Measurements from ENCODE around the gene HPN. TPM values are rescaled to one million over a fixed set of nuclear protein-coding genes. Genes with fewer than 3 reads are reported as not detected.
A peak's percentile ranks its signal among the peaks of the same experiment; 100 is the strongest.

Gene HPN
- total and polyA plus RNA-seq, 2 of the 13 experiments (the other 11 are each of a cell fraction or from before 2014, with no cell fraction given), result 46.7 to 261 TPM

DNA sequence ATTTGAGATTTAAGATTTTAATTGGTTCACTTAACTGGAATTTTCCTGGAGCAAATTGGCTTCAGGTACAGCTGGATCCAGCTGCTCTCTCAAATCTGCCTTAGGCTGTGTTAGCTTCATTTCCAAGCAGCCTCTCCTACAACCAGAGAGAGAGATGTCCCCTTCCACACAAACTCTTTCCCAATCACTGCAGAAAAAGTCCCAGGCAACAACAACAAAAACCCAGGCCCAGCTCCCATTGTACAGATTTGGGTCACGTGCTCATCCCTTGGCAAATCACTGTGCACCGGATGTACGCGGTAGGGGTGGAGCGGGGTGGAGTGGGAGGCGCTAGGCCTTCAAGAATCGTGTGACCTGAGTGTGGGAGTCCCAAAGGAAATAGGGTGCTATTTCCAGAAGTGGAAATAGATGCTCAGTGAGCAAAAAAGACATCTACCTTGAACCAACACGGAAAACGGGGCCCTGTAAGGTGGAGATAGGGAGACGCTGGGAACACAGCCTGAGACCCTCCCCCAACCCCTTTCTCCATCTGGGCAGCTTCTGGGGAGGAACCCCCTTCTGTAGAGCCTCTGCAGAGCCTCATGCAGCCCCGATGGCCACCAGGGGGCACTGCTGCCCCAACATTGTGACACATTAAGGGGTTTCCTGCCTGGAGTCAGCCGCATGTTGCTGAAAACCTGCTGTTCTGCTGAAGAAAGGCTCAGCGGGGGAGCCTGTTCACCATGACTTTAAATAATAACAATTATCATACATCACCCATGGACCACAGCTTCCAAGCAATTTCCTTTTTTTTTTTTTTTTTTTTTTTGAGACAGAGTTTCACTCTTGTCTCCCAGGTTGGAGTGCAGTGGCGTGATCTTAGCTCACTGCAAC lies 25.4 kb downstream of the HPN start (continued):
- no peak for TF ChIP-seq ZNF432 (CRISPR knock-in tag; IDR thresholded peaks at IDR 0.05; ENCODE audit: borderline replicate concordance)
- TF ChIP-seq ZNF124 (CRISPR knock-in tag; IDR thresholded peaks at IDR 0.05), result no peak
- TF ChIP-seq ZNF407 (CRISPR knock-in tag; IDR thresholded peaks at IDR 0.05; ENCODE audit: not compliant biosample characterization), result no peak
- no peak for TF ChIP-seq ZNF747 (CRISPR knock-in tag; IDR thresholded peaks at IDR 0.05; ENCODE audit: borderline replicate concordance)
- TF ChIP-seq CBX1 (IDR thresholded peaks at IDR 0.05; ENCODE audit: low read depth), result no peak
- no peak for TF ChIP-seq GPBP1L1 (CRISPR knock-in tag; IDR thresholded peaks at IDR 0.05)
- peak; percentile 48; the same call in 1 of the 2 replicates for TF ChIP-seq POLR2G (IDR thresholded peaks at IDR 0.05; ENCODE audit: low read depth, low read length)
- TF ChIP-seq KLF12 (CRISPR knock-in tag; IDR thresholded peaks at IDR 0.05; ENCODE audit: borderline replicate concordance), result no peak
- no peak for TF ChIP-seq PHF5A (CRISPR knock-in tag; IDR thresholded peaks at IDR 0.05; ENCODE audit: low read depth, unreplicated experiment)
- 0 out of 2 replicates have a peak, but pooled peaks have one; percentile 15 for TF ChIP-seq ZNF574 (CRISPR knock-in tag; IDR thresholded peaks at IDR 0.05)
- TF ChIP-seq KDM5B (CRISPR knock-in tag; IDR thresholded peaks at IDR 0.05; ENCODE audit: borderline replicate concordance), result peak; percentile 46; the same call in 1 of the 2 replicates
- no peak for TF ChIP-seq KAT2B (IDR thresholded peaks at IDR 0.05; ENCODE audit: borderline replicate concordance, low read depth, low read length)
- peak; percentile 62; the same call in 1 of the 2 replicates for TF ChIP-seq ZNF414 (CRISPR knock-in tag; IDR thresholded peaks at IDR 0.05)
- TF ChIP-seq JUN (CRISPR knock-in tag; IDR thresholded peaks at IDR 0.05), result no peak
- TF ChIP-seq ZNF501 (CRISPR knock-in tag; IDR thresholded peaks at IDR 0.05), result peak; percentile 27; the same call in 1 of the 2 replicates
